GM21717 (cell line): ENCODE results near the gene ARTN.
A peak's percentile ranks its signal among the peaks of the same experiment; 100 is the strongest.

Source experiments
- ATAC-seq: cut with Tn5 transposase; IDR thresholded peaks from one replicate; pipeline ENCODE4 v1.9.1; 2021; ENCODE audit warnings: mild to moderate bottlenecking, moderate library complexity; ENCODE audit not compliant: unreplicated experiment

The ARTN gene

DNA sequence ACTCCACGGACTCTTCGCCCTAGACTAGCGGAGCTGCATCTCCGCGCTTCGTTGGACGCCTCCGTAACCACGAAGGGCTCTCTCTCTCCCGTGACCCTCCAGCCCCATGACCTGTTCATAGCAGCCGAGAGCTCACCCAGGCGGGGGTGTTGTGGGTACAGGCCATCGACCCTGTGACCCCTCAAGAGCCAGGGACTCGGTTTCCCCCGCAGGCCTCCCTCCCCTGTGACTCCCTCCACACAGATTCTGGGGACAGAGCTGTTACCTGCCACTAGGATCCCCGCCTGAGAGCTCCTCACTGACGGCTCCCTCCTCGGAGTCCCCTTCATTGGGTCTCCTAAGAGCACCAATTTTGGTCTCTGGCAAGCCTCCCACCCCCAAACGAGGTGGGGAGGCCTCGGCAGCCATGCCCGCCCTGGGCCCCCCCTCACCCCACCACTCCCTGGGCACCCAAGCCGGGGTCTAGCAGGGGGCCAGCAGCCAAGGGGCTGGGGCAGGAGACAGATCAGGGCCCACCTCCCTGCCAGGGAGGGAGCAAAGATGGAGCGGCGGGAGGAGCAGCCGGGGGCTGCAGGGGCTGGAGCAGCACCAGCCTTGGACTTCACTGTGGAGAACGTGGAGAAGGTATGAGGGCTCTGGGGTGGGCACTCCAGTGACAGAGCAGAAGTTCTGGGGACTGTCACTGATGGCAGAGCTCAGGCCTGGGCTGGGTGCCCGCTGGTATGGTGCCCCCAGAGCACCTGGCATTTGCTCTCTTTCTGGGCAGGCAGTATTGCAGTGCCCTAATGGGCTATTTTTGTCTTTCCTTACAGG, 13.7 kb downstream of the ARTN start:
- peak; percentile 23 for ATAC-seq

DNA sequence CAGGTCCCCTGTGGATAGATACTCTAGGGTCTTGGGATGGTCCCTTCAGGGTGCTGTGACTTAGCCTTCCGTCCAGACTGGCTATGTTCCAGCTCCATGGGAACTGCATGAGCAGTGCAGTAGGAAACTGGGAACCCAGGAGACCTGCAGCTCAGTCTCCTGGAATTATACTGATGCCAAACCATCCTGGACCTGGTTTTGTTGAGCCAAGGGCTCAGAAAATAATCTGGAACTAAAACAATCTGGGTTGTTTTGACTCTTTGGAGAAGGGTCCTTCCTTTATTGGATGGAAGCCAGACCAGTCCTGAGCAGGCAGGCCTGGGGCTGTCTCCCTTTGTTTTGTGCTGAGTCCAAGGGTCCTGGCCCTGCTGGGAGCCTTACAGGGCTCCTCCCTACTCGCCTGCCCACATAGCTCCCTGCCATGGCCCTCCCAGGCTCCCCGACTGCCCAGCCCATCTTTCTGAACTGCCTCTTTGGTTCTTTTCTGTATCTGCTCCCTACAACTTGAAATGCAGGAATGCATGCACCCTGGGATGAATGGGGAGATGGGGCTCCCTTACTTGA, 14.4 kb downstream of the ARTN start:
- no peak for ATAC-seq

DNA sequence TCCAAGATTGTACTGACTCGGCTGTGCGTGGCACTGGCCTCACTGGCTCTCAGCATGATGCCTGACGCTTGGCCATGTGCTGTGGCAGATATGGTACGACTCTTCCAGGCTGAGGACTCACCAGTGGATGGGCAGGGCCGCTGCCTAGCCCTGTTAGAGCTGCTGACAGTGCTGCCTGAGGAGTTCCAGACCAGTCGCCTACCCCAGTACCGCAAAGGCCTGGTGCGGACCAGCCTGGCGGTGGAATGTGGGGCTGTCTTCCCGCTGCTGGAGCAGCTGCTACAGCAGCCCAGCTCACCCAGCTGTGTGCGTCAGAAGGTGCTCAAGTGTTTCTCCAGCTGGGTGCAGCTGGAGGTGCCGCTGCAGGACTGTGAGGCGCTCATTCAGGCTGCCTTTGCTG, 16.1 kb downstream of the ARTN start:
- ATAC-seq = no peak

DNA sequence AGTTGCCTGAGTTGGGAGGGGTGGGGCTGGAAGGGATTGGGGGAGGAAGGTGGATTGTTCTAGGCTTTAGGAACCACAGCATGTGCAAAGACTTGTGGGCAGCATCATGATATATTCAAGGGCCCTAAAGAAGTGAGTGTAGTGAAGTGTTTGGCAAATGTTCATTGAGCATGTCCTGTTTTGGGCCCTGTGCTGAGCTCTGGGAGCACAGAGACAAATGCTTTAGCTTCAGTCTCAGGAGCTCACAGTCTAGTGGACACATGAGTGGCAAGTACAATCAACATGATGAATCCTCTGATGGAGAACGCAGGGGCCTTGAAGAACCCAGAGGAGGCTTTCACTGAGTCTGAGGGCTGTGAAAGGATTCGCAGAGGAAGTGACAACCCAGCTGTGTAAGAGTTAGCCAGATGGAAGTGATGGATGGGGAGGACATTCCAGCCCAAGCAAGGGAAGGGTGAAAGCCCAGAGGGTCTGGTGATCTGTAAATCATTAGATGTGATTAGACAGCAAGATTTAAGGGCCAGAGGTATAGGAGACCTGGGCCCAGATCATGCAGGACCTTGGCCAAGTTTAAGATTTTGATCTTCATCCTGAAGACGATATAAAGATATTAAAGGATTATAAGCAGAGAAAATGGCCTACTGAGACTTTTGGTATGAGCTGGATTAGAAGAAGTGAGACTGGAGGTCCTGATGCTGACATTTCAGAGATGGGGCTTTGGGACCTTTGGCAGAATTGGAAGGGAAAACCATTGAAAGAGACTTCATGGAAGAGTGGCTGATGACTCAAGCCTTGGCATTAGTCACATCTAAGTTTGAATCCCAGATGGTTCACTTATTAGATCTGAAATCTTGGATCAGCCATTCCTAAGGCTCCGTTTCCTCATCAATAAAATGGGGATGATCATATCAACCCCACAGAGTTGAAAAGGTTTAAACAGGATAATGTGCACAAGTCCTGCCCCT, 17.7 kb downstream of the ARTN start:
- no peak for ATAC-seq

DNA sequence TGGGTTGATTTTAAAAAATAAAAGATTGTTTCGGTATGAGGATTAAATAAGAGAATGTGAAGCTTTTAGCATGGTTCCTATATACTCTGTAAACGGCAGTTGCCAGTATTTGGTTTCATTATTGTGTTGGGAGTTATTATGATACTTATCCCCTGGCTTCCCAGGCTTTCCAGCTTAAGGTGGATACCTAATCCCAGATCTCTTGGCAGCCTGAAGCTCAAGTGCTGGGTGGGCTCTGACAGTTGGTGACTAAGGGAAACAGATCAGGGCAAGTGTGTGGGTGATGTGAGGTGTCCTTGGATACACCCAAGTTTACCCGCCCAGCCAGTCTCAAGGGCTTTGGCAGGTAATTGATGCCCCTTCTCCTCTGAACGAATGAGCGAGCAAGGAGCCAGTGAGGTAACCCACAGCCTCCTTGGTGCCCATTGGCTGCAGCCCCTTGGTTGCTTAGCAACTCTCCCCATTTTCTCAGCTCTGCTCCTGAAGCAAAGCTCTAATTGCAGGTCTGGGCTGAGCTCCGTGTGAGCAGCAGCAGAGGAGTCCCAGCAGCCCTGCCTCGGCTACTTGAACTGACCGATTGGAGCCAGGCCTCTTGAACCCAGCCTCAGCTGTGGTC, 19.2 kb downstream of the ARTN start:
- ATAC-seq = no peak

DNA sequence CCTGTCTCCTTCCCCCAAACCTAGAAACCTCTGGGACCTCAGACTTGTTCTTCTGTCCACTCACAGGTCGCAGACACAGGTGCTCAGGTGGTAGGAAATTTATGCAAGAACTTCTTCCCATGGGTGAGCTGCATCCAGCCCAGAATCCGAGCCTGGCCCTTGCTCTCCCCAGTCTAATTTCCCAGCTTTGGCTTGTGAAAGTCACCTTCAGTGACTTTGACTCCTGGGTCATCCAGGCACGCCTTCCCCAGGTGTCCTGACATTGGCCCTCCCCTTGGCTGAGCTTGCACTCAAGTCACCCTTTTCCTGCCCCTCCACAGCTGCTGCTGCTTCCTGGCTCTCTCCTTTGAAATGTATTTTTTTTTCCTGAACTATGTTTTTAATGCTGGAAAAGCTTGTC, 19.8 kb downstream of the ARTN start:
- ATAC-seq = no peak

DNA sequence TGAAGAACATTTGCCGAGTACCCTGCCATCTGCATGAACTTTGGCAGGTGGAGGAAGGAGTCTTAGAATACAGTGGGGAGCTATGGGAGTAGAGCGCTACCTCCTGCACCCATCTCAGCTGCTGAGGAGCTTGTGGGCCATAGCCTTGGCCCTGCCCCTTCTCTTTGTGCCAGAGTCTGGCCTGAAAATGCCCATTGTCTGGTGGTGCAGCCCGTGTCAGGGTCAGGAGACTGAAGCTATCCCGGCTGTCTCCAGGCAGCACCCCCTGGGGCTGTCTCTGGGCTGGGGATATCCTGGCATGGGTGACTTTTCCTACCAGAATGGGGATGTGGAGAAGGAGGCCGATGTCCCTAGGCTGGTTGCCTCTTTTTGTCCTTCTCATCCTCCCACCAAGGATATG, 20.4 kb downstream of the ARTN start:
- no peak for ATAC-seq

DNA sequence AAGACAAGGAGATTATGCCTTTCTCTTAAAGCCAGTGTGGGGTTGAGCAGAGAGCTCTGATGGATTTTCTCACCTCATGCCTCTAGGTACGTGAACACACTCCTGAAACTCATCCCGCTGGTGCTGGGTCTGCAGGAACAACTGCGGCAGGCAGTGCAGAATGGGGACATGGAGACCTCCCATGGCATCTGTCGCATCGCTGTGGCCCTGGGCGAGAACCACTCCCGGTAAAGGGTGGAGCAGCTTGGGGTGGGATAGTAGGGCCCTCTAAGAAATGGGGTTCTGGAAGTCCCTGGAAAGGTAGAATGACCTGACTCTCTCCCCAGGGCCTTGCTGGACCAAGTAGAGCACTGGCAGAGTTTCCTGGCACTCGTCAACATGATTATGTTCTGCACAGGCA, 22.6 kb downstream of the ARTN start:
- no peak for ATAC-seq

DNA sequence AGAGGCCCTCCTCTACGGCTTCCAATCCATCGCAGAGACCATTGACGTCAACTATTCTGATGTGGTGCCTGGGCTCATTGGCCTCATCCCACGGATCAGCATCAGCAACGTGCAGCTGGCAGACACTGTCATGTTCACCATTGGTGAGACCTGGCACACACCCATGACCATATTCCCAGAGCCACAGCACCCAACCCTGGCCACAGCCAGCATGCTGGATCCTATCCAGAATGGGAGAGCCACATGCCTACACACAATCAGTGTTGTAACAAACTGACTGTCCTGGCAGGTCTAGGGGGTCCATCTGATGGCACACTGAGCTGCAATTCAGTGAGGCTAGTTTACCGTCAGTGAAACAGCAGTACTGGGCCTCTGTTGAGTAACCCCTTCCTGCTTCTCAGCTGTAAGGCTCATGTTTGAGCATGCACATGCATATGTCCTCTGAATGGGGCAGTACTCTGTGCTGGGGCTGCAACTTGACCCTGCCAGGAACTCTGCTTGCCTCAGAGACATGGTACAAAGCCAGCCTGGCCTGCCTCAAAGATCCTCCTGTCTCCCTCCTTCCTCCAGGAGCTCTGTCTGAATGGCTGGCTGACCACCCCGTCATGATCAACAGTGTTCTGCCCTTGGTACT, 23.9 kb downstream of the ARTN start:
- ATAC-seq = no peak

DNA sequence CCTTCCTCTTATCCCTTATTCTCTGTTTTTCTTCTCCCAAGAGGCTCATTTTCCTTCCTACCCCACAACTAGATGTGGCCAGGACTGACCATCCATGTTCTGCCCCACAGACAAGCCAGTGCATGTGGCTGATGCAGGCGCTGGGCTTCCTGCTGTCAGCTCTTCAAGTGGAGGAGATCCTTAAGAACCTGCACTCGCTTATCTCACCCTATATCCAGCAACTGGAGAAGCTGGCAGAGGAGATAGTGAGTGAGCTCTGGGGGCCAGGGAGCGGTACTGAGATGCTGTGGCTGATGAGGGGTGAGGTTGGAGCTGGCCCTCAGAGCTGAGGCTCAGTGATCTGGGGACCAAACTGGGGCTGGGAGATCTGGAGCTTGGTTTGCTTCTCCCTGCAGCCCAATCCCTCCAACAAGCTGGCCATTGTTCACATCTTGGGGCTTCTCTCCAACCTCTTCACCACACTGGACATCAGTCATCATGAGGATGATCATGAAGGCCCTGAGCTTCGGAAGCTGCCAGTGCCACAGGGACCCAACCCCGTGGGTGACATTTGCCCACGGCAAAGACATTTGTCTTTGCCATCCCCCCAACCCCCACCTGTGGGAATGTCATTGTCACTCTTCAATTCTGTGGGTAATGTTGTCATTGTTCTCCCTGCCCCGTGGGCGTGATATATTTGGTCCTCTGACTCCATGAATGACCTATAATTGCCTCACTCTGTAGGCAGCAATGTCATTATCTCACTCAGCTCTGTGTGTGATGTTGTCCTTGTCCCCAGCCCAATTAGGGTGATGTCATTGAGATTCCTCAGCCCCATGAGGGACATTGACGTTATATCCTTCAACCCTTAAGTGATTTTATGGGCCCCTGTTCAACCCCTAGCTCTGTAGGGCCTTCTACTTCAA, 25.0 kb downstream of the ARTN start:
- no peak for ATAC-seq

DNA sequence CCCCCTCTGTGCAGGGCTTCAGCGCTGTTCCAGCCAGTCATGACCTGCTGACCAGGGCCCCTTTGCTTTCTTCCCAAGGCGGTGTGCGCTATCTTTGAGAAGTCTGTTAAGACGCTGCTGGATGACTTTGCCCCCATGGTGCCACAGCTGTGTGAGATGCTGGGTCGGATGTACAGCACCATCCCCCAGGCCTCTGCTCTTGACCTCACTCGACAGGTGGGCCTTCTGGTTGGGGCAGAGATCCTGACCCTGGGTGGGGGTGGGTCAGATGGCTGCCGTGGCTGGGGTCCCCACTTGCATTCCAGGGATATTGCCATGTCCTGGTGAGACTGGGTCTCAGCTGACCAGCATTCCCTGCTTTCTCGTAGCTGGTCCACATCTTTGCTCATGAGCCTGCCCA, 27.2 kb downstream of the ARTN start:
- no peak for ATAC-seq

DNA sequence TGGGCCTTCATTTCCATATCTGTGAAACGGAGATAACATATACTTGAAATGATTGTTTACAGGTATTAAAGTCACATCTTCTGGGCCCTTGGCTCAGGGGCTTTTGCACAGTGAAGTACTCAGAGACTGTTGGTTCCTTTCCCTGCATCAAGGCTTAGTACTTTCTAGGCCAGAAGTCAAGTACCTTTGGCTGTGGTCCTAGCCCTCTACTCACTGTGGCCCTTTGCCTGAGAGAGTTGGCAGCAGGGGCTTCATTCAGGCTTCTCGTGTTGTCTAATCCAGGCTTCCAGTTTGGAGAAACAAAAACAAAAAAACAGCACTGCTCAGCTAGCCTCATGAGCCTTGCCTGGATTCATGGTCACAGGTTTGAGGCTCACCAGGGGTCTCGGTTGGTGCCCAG, 28.1 kb downstream of the ARTN start:
- ATAC-seq = no peak

DNA sequence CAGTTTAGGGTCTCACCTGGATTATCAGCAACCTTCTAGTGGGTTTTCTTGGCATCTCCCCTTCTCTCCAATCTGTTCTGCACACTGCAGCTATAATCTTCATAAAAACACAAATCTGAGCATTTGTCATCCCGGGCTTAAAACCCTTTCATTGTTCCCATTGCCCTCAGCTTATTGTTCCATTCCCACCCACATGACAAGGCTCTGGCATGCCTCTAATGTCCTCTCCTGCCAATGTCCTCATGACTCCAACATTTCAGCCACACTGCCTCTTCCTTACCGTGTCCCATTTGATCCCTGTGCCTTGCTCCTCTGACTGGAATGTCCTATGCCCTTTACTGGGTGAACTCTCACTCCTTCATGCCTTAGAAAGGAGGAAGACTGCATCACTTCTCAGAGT, 28.7 kb downstream of the ARTN start:
- no peak for ATAC-seq

DNA sequence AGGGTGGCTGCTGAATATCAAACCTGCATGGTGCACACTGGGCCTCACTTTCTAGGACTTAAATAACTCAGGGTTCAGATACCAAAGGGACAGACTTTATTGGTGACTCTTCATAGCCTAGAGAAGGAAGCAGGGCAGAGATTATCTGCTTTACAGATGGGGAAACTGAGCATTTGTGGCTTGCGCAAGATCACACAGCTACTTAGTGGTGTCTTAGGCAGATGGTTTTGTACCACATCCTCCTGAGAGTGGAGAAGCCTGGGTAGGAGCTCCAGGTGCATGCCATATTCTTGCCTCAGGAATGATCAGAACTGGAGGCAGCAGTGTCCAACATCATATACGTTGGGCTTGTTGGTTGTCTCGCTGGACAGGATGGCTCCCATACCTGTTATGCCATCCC, 29.4 kb downstream of the ARTN start:
- ATAC-seq = no peak

DNA sequence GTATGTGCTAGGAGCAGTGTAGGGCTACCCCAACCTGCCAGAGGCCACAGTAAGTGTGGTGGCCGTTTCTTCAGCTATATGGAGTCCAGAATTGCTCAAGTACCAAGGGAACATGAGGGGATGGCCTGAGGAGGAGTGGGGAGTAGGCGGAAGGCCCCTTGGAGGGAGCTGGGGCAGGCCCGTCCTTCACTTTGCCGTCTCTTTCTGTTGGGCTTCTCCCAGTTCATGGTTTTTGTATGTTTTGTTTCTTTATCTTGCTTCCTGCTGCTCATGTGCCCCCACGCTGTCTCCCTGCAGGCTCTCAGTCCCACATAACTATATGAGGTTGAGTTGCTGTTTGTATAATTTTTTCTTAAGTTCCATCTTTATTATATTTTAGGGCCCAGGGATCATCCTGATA, 30.3 kb downstream of the ARTN start:
- ATAC-seq = no peak

DNA sequence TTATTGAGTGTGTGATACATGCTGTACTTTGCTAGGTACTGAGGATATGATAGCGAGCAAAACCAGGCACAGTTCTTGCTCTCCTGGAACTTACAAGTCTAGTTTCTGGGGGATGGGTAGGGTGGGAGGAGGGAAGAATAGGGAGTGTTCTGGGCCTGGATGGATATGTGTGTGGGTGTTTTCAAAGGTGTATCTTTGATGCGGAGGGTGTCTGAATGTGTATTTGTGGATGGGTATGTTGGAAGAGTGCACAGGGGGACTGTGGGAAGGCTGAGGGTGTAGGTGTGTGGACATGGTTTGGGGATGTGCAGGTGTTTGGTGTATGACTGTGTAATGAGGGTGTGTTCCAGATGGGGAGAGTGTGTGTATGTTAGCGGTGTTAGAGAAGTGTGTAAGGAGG, 31.7 kb downstream of the ARTN start:
- ATAC-seq = no peak

DNA sequence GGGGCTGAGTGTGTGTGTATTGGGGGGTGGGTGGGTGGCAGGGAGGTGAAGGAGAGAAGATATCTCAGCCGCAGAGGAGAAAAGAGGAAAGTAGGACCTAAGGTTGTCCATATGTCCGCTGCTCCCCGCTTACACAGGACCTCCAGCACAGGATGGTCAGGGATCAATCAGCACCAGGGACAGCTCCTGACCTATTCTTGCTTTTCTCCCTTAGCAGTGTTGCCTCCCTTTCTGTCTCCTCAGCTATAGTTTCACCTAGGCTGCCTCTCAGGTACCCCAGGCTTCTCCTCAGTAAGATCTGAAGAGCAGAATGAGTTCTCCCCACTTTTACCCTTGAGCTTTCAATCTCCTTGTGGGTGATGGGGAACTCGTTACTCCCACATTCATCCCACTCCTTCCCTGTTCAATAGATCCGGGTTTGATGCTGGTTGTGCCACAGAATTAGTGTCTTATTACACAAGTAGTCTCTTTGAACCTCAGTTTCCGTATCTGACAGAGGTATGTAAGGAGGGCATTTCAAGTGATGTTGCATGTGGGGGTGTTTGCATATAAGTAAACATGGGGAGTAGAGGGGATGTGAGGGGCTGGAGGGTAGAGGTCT, 34.8 kb downstream of the ARTN start:
- no peak for ATAC-seq

DNA sequence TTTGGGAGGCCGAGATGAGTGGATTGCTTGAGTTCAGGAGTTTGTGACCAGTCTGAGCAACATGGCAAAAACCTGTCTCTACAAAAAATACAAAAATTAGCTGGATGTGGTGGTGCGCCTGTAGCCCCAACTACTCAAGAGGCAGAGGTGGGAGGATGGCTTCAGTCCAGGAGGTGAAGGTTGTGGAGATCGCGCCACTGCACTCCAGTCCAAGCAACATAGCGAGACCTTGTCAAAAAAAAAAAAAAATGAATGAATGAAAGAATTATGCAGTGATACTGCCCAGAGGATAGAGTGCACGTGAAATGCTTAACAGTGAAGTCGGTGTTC, 35.8 kb downstream of the ARTN start:
- ATAC-seq = no peak

DNA sequence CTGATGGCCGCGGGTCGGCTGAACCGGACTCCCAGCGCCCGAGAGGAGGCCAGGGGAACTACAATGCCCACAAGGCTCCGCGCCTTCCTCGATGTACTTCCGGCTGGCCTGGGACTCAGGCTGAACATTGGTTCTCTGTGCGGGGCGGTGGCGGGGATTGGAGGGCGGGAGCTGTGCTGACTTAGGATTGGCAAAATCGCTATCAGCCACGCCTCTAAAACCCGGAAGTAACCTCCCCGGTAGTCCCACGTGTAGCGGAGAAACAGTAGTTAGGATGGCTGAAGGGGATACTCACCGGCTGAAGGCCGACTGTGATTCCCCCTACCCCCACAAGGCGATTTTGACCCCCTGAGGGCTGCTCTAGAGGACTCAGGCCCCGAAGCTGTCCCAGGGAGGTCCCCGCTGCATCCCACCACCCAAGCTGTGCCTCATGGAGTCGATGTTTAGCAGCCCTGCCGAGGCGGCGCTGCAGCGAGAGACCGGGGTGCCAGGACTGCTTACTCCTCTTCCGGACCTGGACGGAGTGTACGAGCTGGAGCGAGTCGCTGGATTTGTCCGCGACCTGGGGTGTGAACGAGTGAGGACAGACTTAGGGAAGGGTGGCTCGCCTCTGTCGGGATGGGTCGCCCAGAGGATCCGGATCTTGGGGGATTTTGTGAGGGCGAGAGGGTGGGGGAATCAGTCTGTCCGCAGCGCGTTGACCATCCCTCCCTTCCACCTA, 36.3 kb downstream of the ARTN start, which contains the start of gene DPH2:
DPH2 (plus strand) TSS at position 265 of the 721 bp plus-strand sequence; CDS start at position 431, 166 bp downstream.
- ATAC-seq = peak; percentile 62
